Muscle of back (tissue), 11 donors: ENCODE measurements around the gene DNAJC9. TPM values are rescaled to one million over a fixed set of nuclear protein-coding genes. Genes with fewer than 3 reads are reported as not detected.
A peak's percentile ranks its signal among the peaks of the same experiment; 100 is the strongest.

Source experiments
- DNase-seq, 3 donors: peaks; one replicate each; pipeline versions ENCODE4 v3.0.0 to v3.0.0-alpha.2; 2013
- polyA plus RNA-seq, 10 donors: library from polyadenylated mRNA; unstranded; fragments of 120-200 nt; gene quantifications; one replicate each; pipeline ENCODE4 v1.2.1, GENCODE V29; 2013; ENCODE audit not compliant: insufficient read length in 10 of 10

DNAJC9 gene
- polyA plus RNA-seq, 10 donors: 17.5 to 27.6 (median 21.0) TPM

DNA sequence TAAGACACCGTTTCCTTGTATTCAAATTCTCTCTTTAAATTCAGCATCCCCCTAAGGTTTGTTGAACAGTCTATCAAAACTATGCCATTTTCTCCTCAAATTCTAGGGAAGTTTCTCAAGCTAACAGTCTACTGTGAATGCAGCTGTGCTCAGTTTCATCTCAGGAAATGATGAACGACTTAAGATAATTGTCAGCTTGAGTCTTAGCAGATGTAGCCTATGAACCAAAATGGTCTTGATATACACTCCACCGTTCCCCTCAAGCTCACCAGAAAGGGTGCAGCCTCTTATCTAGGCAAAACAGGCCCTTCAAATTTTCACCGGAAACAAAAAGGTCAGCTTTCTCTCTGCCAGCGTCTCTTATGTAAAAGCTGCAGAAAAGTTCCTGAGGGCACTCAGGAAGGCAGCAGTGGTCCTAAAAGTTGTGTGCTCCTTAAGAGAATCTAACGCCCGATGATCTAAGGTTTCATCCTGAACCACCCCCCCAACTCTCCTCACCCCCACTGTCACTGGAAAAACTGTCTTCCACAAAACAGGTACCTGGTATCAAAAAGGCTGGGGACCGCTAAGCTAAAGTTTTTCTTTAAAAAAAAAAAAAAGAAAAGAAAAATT lies 2.1 kb downstream of the DNAJC9 start:
- no peak for DNase-seq

DNA sequence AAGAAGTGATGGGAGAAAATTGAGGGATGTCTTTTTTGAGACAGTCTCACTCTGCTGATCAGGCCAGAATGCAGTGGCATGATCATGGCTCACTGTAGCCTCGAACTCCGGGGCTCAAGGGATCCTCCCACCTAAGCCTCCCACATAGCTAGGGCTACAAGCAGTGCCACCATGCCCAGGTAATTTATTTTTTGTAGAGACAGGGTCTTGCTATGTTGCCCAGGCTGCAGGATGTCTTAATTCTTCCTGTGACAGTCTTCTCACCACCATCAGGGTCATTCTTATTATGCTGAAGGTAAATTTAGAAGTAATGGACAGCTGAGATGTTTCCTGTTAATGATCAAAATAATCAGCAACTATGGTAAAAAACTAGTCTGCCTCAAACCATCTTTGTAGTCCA lies 7.1 kb downstream of the DNAJC9 start:
- DNase-seq: no peak

DNA sequence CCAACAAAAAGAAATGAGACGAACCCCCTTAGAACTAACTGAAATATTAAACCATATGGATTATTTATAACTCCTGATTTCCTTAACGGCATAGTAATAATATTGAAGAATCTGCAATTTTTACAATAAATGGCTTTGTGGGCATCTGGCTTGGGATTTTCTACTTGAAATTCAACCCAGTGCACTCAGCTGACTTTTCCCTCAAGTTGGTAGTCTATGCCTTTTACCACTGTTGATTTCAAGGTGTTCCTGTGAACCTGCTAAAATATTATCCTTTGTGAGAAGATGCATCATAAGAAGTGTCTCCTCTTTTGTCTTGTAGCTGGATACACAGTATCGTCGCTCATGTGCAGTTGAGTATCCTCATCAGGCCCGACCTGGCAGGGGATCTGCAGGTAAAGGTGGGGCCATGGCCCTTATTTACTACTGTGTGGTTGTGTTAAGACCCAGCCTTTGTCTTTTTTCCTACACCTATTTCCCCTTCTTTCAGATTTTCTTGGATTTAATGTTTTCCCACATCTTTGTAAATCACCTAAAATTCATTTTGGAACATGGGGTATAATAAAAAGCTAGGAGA lies 8.0 kb downstream of the DNAJC9 start:
- no peak for DNase-seq

- DNase-seq: no peak
Measured at GRCh38 chr10:73234695-73235094, 12.4 kb downstream of the DNAJC9 start.

DNA sequence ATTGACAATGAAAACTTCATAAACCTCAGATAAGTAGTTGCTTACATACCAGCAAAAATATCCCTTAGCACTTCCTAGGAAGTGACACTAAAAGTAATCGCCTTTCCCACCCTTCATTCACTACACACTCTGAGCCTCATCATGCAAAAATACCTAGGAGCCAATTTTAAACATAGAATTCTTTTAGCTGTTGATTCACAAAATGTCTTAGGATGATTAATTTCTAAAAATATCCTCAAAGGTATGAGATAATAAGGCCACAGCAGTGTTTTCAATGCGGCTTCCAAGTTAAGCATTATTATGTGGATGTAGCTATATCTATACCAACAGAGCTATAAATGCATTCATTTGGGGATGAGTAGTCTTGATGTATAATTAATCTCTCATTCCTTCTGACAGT lies 13.2 kb downstream of the DNAJC9 start:
- no peak for DNase-seq

GRCh38 chr10:73232887-73233286 lies 14.2 kb downstream of the DNAJC9 start:
- DNase-seq: no peak

DNA sequence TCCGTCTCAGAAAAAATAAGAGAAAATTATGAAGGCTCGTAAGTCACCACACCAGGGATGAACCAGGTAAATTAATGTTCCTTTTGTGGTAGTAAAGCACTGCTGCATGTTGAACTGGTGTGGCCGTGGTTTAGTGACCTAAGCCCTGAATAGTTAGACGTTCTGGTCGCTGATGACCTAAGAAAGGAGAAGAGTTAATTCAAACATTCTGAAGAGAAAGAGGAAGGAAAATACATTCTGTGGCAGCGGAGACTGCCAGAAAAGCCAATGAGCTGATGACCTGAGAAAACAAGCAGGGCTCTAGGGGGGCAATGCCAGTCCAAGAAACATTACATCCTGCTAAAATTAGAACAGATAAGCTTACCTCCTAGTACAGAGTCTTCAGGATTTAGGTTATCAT lies 17.5 kb downstream of the DNAJC9 start:
- DNase-seq: no peak

DNA sequence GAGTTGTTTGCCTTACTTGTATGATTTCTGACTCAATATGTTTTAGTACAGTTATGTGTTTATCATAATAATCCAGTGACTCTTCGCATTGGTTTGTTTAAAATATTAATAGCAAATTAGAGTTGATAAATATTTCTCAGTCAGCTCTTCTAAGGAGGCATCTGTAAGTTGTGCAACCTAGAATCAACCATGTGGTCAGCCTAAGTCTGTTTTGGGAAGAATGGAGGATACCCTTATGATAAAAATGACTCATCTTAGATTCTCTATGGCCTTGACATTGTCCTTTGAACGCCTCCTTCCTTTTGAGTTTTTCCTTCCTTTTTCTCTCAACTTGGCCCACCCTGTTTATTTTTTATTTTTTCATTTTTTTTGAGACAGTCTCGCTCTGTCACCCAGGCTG lies 18.8 kb downstream of the DNAJC9 start:
- DNase-seq: no peak

DNA sequence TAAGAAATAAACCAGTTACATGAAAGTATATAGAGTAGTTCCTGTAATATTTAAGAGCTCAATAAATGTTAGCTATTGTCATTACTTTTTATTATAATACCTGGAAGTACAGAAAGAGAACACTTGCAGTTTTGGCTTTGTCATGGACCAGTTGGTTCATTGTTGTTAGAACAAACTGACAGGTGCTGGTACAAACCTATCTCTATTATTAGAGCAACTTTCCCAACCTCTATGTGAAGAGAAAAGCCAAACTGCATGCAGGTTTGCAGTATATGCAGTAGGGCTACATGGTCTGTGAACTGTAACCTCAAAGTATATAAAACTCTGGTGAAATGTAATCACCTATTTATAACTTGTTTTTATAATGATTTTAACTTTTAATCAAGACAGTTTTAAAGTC lies 20.4 kb downstream of the DNAJC9 start:
- no peak for DNase-seq

GRCh38 chr10:73225518-73225917 lies 21.5 kb downstream of the DNAJC9 start:
- DNase-seq: no peak

DNA sequence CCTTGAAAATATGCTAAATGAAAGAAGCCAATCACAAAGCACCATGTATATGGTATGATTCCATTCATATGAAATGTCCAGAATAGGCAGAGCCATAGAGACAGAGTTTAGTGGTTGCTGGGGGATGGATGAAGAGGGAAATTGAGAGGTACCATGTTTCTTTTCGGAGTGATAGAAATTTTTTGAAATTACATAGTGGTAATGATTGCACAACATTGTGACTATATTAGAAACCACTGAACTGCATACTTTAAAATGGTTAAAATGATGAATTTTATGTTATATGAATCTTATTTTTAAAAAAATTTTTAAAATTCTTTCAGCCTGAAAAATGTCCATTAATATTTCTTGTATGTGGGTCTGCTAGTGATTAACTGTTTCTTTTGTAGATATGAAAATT lies 26.1 kb downstream of the DNAJC9 start:
- no peak for DNase-seq

DNA sequence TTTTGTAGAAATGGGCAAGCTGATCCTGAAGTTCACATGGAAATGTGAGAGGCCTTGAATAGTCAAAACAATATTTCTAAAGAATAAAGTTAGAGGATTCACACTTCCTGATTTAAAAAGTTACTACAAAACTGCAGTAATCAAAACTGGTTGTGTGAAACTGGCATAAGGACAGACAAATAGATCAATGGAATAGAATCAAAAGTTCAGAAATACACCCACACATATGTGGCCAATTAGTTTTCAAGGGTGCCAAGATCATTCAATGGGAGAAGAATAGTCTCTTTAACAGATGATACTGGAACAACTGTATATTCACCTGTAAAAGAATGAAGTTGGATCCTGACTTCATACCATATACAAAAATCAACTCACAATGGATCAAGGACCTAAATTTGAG lies 27.7 kb downstream of the DNAJC9 start:
- no peak for DNase-seq

DNA sequence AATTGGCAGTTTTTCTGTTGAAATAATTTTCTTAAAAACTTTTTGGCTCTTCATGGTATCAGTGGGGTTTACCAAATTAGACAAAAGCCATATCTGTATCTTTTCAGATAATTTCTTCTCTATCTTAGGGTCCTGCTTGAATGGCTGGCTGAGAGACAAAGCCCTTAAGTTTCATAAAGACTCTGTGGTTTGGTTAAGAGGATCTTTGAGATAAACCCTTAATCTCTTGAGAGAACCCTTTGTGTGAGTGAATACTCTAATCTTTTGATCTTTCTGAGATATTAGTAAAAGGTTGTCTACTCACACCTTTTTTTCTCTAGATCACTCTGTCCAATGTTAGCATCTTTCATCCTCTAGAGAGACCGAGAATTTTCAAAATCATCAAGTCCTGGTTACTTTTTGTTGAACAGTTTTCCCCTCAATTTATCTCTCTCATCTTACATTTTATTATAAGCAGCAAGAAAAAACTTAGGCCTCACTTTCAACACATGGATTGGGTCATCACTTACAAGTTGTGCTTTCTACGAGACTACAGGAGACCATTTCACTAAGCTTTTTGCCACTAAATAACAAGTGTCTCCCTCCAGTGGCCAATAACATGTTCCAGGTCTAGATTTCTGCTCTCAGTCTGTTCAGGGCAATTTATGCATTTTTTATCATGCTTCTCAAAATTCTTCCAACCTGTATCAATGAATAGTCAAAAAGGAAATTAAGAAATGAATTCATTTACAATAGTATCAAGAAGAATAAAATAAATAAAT lies 28.4 kb downstream of the DNAJC9 start:
- DNase-seq: no peak

DNA sequence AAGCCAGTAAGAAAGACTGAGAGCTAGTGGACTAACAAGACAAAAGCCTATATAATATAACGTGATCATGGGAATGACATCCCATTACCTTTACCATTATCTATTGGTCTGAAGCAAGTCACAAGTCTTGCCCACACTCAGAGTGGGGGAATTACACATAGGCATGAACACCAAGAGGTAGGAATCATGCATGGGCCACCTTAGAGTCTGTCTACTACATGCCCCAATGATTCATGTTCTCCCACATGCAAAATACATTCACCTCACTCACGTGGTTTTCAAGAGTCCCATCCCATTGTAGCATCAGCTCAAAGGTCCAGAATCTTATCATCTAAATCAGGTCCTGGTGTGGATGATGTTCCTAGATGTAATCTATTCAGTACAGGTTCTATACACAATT lies 29.4 kb downstream of the DNAJC9 start:
- no peak for DNase-seq

GRCh38 chr10:73215749-73216148 lies 31.3 kb downstream of the DNAJC9 start:
- DNase-seq: no peak

- no peak for DNase-seq
Measured at GRCh38 chr10:73211106-73211811, 35.8 kb downstream of the DNAJC9 start.

DNA sequence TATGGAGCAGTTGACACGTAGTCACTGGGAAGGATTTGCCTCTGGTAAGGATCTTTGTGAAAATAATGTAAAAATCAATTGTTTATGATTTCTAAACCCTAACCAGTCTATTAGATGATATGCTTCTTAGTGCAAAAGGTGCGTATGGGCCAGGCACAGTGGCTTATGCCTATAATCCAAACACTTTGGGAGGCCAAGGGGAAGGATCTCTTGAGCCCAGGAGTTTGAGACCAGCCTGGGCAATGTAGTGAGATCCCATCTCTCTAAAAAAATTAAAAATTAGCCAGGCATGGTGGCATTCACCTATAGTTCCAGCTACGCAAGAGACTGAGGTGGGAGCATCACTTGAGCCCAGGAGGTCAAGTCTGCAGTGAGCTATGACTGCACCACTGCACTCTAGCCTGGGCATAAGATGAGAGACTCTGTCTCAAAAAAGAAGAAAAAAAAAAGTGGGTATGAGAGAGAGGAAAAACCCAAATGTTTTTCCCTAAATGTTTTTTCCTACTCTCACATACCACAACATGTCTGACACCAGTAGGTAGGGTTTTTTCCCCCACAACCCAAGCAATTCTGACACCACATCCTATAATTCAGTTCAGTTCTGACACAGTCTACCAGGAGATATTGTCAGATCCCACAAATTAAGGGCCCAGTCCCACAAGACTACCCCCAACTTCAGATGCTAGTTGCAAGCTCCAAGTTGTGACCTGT lies 36.5 kb downstream of the DNAJC9 start:
- DNase-seq: no peak

- no peak for DNase-seq
Measured at GRCh38 chr10:73209705-73210104, 37.4 kb downstream of the DNAJC9 start.

DNA sequence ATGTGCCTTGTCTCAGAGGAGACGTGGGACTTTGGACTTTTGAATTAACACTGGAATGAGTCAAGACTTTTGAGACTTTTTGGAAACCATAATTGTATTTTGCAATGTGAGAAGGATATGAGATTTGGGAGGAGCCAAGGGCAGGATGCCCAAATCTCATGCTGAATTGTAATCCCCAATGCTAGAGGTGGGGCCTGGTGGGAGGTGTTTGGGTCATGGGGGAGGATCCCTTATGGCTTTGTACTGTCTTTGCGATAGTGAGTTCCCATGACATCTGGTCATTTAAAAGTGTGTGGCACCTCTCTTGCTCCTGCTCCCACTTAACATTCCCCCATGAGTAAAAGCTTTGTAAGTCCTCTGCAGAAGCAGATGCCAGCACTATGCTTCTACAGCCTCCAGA lies 39.2 kb downstream of the DNAJC9 start:
- peak in 1 of 3 donors; percentile 34 for DNase-seq

DNA sequence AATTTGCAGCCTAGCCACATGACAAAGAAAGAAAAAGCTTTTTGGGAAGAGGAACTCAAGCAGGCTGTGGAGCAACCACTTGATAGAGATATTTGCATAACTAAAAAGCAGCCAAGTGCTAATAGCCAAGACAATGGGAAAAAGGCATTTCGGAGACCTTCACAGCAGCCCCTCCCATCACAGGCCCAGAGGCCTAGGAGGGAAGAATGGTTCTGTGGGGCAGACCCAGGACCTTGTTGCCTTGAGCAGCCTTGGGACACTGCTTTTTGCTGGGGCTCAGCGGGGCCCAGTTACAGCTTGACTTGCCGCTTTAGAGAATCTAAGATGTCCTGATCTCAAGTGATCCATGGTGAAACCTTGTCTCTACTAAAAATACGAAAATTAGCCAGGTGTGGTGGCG lies 40.7 kb downstream of the DNAJC9 start:
- DNase-seq: no peak

GRCh38 chr10:73205890-73206289 lies 41.2 kb downstream of the DNAJC9 start:
- DNase-seq: no peak

DNA sequence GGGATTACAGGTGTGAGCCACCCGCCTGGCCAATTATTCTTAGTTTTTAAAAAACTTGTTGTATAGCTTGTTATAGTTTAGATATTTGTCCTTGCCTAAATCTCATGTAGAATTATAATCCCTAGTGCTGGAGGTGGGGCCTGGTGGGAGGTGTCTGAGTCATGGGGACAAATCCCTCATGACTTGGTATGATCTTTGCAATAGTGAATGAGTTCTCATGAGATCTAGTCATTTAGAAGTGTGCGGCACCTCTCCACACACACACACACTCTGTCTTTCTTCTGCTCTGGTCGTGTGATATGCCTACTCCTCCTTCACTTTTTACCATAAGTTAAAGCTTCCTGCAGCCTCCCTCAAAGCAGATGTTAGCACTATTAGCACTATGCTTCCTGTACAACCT lies 42.0 kb downstream of the DNAJC9 start:
- no peak for DNase-seq
